ENCODE results near the gene PPRC1. TPM values are rescaled to one million over a fixed set of nuclear protein-coding genes. Genes with fewer than 3 reads are reported as not detected.

The PPRC1 gene
- total and polyA plus RNA-seq, 2 experiments from 2014 or later = 43.2 to 67.5 TPM

- Histone ChIP-seq H3K9me2 (ENCODE audit: insufficient read depth) (no peaks in the 10 kb centered on the region), H3K4me3 (no peak overlapping the region), H3F3A (replicated peaks; ENCODE audit: low read depth) (no peaks in the 10 kb centered on the region), H2AFZ (no peak overlapping the region), H3K27ac (ENCODE audit: low read depth) (no peak overlapping the region), H3K4me1 (ENCODE audit: insufficient read depth) (no peaks in the 10 kb centered on the region), H3K4me2 (no peak overlapping the region), H3K27me3 (ENCODE audit: insufficient read depth) (no peaks in the 10 kb centered on the region), H3K36me3 (ENCODE audit: insufficient read depth) (no peaks in the 10 kb centered on the region; the same call in 1 of the 2 replicates), H3K79me2 (replicated peaks; ENCODE audit: insufficient read depth) (no peaks in the 10 kb centered on the region), H4K20me1 (replicated peaks; ENCODE audit: insufficient read depth) (no peaks in the 10 kb centered on the region)
- Mint-ChIP-seq H3K4me1 (no peaks in the 10 kb centered on the region), H3K27ac (no peak overlapping the region), H3K36me3 (ENCODE audit: low read depth) (peaks cover 7% of the 10 kb centered on the region; the same call in 2 of the 3 replicates), H3K9me3 (peaks cover 59% of the 10 kb centered on the region), H3K4me3 (no peak overlapping the region), H3K27me3 (ENCODE audit: insufficient read depth, low read depth, poor library complexity) (peaks cover 4% of the 10 kb centered on the region)
- ATAC-seq (no peak), DNase-seq (ENCODE audit: low spot score) (no peak)
- TF ChIP-seq EZH2phosphoT487 (IDR thresholded peaks at IDR 0.05; ENCODE audit: unreplicated experiment) (no peak), STAT1 (IDR thresholded peaks at IDR 0.05; ENCODE audit: unreplicated experiment) (no peak), ZNF462 (CRISPR knock-in tag; IDR thresholded peaks at IDR 0.05) (no peak), REST (IDR thresholded peaks at IDR 0.05; ENCODE audit: unreplicated experiment) (no peak), POLR2AphosphoS5 (IDR thresholded peaks at IDR 0.05; ENCODE audit: low read depth) (no peak), ETS1 (IDR thresholded peaks at IDR 0.05) (no peak), ZNF114 (CRISPR knock-in tag; IDR thresholded peaks at IDR 0.05) (no peak), CREB1 (CRISPR knock-in tag; IDR thresholded peaks at IDR 0.05; ENCODE audit: low read depth) (no peak), NANOG (IDR thresholded peaks at IDR 0.05; ENCODE audit: borderline replicate concordance) (no peak)
Measured at GRCh38 chr10:102185272-102185671, 52.4 kb downstream of the PPRC1 start.
